Ramos (cell line): ENCODE results near the gene UVRAG.

Experiments
- in situ Hi-C: fragments of 300-500 bp; cut with MboI; formaldehyde crosslinking; loops from one replicate; pipeline ENCODE4 v1.14.3; 2022; ENCODE audit warnings: low sequenced_read_pairs; ENCODE audit not compliant: unreplicated experiment

The UVRAG gene

DNA sequence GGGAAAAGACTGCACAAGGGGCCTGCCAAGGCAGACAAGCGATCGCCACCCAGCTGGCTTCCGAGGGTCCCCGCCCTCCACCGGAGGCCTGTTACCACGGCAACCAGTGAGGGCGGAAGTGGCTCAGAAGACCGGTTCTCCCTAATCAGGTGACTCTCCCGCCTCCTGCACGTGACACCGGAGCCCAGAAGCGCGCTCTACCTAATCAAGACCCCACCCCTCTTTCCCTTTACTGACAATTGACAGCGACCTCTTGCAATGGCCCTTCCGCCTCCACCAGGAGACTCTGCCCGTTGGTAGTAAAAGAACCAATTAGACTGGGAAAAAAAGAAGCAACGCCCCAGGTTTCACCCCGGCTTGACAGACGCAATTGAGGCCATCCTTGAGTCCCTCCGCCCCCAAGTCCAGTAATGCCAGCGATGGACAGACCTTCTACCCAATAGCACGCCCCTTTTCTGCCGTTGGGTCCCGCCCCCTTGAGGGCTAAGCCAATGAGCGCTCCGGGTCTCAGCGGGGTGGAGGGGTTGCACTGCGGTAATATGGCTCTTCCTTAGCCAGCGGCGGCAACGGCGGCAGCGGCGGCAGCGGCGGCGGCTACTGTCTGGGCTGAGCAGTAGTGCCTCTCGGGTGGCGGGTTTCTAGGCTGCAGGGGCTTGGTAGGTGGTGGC is at the start of gene UVRAG:
TSS of gene UVRAG (plus strand) at position 534 of the 668 bp plus-strand sequence. CDS start 198 bp downstream, outside the sequence.
- in situ Hi-C loops, result no loop called here

DNA sequence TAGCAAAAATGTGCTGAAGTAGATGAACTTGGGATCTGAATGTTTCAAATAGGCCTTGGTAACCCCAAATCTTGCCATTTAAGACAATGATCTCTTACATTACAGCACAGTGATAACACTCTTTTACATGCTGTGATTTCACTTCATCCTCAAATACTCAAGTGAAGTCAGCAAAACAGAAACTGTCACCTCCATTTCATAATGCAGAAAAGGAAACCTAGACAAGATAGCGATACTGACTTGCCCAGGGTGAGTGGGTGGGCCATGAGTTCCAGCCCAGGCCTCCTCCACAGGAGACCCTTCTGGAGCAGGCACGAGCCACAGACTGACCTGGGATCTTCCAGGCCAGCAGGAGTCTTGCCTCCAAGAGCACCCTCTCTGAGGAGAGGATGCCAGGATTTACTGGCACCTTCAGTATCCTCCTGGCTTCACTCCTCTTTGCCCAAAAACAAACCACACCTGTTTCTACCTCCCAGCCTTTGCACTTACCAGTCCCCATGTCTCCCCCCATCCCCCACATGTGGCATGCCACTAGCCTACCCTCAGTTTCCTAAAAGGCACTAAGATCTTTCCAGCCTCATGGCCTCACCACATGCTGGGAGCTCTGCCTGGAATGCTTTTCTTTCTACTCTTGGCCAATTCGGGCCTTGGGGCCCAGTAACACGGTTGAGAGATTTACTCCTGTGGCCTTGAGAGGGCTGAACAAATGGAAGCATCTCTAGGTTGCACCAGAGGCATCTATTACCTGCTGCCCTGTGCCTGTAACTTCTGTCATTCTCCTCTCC is 48.4 kb upstream of the UVRAG start:
- in situ Hi-C loops, result no loop called here

DNA sequence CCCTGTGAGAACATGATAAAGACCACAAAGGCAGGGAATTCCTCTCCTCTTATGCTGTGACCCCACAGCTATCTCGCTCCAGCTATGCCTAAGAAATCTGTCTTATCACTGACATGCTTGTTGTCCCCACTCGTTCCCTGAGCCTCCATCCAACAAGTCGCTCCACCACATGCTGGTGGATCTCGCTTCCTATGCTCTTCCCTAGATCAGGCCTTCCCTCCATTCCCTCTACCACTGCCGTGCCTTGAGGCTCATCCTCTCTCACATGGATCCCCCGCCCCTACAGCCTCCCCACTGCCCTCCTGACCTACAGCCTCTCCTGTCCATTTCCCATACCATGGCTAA is 47.8 kb upstream of the UVRAG start:
- in situ Hi-C loops, result no loop called here

DNA sequence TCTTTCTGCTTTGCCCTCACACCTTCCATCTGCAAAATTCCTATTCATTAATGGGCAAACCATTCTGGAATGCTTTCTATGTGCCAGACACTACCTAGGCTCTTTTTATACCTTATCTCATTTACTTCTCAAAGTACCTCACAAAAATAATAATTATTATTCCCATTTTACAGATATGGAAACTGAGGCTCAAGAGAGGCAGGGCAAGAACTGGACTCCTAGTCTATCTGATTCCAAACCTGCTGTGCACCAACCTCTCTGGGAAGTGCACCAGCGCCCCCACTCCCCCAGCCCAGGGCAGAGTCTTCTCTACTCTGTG is 47.3 kb upstream of the UVRAG start:
- in situ Hi-C loops, result no loop called here

DNA sequence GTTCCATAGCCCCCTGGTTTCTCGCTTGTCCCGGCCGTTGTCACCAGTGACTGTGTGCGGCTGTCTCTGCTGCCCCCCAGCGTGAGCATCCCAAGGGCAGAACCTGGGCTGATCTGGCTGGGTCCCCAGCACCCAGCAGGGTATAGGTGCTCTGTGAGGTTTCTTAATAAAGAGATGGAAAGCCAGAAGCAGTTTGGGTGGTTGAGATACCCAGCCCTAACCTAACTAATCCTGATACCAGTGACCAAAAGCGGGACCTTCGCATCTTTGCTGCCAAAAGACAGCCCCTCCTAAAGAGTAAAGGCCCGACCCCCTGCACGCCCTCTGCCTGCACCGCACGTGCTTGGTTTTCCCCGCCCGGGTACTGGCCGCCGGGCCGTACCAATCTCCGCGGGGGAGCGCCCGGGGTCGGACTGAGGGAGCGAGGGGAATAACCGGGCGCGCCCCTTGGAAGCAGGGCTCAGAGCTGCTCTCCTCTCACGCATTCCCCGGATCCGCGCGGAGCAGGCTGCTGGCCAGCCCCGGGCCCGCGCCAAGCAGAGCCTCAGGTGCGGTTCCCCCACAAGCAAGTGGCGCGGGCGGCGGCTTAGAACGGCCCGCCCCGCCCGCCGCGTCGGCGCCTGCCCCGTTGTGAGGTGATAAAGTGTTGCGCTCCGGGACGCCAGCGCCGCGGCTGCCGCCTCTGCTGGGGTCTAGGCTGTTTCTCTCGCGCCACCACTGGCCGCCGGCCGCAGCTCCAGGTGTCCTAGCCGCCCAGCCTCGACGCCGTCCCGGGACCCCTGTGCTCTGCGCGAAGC is 46.7 kb upstream of the UVRAG start, which contains the start of gene DGAT2:
TSS of gene DGAT2 (plus strand) at position 667 of the 797 bp plus-strand sequence. CDS start 214 bp downstream, outside the sequence.
- in situ Hi-C loops, result no loop called here

DNA sequence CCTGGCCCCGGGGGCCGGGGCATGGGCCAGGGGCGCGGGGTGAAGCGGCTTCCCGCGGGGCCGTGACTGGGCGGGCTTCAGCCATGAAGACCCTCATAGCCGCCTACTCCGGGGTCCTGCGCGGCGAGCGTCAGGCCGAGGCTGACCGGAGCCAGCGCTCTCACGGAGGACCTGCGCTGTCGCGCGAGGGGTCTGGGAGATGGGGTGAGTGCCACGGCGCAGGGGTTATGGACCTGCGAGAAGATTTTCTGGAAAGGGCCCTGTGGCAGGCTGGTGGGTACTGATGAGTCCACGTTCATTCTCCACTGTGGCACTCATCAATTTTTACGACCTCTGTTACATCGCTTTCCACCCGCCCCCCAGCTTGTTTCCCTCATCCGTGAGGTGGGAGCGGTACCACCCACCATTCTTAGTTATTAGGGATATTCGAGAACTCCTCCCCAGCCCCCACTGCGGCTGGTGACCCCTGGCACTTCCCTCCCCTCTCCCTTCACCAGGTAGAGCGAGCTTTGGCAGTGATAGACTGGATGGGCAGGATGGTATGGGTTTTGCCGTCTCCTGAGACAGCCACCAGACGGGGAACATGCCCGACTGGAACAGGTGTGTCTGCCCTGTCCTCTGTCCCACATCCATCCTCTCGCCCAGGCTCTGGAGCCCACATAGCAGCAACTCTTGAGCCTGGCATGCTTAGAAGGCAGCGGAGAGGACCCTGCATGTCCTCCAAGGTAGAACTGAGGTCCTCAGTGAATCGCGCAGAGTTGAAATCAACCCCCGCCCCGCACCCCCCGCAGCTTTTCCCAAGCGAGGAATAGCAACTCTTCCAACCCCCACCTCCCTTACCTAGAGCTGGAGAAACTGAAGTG is 45.9 kb upstream of the UVRAG start:
- in situ Hi-C loops, result no loop called here

DNA sequence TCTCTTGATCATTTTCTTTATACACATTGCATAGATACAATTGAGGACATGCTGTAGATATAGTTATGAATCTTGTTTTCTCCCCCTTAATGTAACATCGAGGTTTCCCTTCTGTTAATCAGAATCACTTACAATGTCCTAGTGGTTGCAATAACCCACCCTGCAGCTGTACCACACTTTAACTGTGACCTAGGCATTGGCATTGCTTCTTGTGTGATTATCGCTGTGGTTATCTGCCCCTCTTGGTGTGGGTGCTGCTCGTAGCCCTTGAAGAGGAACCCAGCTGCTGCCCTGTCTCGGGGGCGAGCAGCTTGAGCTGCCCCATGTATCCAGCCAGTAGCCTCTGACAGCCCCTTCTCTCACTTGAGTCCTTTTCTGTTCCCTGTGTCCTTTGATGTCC is 44.9 kb upstream of the UVRAG start:
- in situ Hi-C loops, result no loop called here

DNA sequence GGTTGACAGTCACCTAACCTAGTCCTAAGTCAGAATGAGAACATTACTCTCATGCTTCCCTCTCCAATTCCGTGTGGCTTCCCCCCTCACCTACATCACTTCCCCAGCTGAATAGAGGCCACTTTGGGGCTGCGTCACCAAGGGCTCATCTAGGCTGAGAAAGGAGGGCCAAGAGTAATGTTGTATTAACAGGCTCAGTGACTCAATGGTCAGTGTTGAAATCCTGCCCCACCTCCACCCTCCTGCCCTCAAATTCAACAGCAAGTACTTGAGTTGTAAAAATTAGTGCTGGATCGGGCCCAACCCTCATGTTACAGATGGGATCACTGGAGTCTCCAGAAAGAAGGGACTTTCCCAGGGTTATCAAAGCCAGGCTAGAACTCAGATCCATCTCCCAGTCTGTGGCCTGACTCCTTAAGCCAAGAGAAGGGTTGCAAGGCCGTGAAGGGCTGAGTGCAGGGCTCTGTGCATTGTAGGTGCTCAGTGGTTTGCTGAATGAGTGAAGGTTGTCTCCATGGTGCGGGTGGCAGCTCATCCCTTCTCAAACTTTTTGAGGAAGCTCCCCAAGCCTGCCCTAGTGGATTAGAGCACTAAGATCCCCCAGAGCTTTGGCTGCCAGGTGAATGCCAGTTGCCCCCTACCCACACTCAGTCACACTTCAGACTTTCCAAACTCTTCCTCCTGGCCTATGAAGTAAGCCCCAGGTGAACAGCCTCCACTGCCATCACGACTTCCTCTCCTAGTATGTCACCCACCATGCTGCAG is 43.2 kb upstream of the UVRAG start:
- in situ Hi-C loops, result no loop called here

DNA sequence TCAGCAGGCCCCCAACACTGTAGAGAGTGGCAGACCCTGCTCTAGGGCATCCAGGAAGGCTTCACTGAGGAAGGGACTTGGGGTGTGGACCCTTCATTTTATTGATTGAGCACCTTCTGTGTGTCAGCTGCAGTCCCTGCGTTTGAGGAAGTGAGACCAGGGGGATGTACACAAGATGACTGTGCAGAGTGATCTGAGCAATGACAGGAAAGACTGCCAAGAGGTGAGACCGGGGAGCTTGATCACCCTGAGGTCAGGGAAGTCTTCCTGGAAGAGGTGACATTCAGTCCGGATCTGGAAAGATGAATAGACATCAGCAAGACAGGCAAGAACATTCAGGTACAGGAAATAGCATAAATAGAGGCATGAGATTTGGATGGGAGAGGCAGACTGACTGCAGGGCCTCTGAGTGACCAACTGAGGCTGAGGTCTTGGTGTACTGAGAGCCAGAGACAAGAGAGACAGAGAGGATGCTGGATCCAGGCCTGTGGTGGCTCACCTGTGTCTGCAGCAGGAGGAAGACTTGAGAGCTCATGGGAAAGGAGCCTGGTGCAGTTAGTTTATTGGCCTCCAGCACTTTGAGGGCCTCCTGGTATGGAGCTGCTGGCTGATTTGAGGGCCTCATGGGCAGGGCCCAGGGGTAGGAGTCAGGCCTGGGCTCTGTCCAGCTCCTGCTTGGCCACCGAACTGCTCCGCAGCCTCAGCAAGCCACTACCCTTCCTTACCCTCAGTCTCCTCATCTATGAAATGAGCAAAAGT is 41.2 kb upstream of the UVRAG start:
- in situ Hi-C loops, result no loop called here

DNA sequence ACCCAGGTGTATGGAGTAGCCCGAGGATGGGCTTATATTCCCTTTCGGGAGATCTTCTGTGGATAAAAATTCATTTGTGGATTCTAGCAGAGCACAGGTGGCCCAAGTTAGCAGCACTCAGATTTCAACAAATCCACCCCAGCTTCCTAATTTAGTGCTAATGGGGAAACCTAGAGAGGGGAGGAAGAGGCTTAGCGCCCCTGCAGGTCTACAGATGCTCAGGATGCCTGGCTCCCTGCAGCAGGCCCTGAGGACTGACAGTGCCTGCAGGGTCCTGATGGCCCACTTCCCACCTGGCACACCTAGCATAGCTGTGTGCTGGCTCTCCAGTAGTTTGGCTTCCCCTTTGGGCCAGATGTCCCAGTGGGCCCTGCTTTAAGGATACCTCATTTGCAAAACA is 40.0 kb upstream of the UVRAG start:
- in situ Hi-C loops, result no loop called here

DNA sequence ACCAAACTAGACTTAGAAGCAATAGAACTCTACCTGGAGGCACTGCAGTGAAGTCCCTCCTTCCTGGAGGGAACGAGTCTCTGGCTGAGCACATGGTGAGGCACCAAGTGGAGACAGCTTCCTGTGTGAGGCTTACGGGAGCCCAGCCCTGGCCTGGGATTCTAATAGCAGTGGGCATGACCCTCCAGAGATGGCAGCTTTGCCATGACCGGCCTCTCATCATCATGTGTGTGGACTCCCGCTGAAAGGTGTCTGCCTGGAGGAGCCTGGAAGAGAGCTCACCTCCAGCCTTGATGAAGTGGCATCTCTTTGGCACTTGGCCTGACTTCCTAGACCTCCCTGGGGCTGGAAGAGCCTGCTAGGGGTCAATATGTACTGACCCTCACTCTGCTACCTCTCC is 38.5 kb upstream of the UVRAG start:
- in situ Hi-C loops, result no loop called here

DNA sequence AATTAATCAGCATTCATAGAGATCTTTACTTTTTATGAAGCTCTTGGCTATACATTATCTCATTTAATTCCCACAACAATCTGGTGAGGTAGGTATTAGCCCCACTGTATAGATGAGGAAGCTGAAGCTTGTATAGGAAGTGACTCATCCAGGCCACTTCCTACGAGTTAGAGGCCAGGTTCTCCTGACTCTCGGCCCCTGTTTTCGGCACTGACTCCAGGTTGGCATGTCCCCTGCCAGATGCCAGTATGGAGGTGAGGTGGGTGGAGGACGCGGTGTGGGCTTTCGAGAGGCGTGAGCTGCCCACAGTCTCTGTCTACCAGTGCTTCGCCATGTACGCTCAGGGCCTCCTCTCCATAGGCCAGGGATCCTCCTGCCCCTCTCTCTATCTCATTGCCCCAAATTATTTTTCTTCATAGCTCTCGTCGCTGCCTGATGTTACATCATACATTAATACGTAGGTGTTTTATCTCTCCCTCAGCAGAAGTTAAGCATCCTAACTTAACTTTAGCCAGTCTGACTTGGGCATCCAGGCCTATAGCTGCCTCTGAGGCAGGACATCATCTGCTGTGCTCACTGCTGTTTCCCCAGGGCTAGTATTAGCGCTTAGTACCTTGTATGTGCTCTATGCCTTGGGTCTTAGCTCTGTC is 37.4 kb upstream of the UVRAG start:
- in situ Hi-C loops, result no loop called here

DNA sequence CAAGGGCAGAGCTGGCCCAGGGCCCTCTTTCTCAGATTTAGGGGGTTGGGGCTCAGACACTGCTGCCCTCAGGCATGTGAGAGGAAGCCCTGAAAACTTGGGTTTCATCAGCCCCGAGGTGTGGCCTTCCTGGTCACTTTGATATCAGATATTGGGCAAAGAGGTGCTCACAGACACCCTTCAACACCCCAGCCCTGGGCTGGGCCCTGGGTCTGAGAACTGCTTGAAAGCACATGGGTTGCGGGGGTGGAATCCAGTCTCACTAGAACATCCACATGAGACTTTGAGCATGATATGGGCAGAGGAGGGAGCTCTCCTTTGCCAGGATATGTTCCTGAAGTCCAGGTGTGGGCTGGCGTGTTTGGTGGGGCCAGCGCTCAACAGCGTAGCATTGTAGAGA is 36.0 kb upstream of the UVRAG start:
- in situ Hi-C loops, result no loop called here

DNA sequence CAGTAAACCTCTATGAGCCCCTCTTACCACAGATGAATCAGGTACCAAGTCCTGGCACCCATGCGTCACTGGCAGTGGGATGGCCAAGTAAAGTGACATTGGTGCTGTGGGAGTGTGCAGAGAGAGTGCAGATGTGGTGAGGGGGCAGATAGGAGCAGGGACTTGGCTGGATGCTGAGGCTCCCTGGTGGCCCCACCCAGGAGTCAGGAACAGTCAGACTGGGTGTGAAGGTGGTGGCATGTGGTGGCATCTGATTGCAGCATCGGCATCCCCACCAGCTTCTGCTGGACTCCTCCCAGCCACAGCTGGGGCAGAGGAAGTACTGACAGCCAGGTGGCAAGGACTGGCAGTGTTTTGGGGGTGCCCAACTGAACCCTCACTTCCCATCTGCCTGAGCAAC is 35.0 kb upstream of the UVRAG start:
- in situ Hi-C loops, result no loop called here

DNA sequence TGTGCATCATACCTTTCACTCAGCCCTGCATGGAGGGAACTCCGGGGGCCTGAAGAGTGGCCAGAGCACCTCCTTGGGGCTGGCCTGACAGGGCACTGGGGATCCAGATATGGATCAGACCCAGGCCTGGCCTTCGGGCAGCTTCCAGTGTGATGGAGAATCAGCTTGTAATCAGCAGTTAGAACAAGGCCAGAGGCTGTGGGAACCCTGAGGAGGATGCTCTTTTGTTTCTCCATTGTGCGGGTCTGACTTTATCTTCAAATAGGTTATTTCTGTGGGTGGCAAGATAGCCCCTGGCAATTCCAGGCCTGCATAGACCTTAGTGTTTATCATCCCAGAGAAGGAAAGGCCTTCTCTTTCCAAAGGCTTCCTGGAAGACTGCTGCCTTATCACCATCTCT is 34.1 kb upstream of the UVRAG start:
- in situ Hi-C loops, result no loop called here

DNA sequence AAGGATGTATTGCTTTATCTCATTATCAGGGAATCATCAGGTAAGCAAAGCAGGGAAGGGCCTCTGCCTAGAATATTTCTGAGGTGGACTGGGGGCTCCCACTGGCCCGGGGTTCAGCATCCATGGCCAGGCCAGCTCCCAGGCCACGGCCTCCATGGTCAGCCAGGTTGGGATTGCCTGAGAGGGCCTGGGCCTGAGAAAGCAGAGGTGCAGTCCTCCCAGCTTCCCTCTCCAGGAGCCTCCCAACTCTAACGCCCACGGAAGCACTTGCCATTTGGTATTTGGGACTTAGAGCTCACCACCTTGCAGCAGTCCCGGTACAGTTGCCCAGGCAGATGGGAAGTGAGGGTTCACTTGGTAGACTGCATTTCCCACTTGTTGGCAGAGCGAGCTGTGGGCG is 33.7 kb upstream of the UVRAG start:
- in situ Hi-C loops, result no loop called here

DNA sequence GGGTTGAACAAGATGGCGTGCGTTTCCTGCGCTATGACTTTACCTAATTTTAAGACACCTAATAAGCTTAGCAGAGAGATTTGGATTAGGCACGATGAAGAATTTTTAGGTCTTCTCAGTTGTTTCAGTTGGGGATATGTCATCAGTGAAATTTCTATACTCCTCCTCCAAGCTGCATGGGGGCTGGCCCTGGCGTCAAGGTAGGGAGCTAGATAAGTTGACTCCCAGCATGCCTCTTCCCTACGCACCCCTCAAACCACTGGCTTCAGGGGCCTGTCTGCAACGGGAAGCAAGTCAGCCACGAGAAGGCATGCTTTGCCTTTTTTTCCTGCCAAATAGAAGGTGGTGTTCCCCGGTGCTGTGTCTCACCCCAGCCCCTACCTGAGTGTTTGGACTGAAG is 33.2 kb upstream of the UVRAG start:
- in situ Hi-C loops, result no loop called here

DNA sequence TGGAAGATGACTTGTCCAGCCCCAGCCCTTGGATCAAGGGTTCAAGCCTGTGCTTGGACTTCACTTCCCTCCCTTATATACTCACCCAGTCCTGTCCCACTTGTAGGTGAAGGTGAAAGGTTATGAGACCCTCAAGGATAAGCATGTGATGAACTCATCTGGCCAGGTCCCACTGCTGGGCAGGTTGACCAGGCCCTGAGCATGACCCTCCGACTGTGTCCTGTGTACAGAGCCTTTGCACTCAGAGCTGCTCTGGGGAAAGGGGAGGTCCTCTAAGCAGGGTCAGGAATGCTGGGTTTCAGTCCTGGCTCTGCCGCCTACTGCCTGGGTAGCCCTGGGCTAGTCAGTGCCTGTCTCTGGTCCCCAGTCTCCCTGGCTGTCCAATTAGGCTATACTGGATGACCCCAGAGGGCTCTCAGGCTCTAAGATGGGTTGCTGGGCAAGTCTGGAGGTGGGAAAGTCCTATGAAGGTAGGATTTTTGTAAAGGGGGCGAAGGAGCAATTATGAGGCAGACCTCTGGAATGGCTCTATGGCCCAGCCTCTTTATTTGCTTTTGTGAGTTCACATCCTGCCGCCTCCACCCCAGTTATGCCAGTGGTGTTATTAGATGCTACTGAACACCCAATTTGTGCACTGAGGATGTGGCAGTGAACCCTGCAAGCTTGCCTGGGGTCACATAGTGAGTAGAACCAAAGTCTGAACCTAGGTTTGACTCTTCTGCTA is 32.3 kb upstream of the UVRAG start:
- in situ Hi-C loops, result no loop called here
